Endothelial cell of umbilical vein (primary cell): ENCODE results near the gene ACLY. TPM values are rescaled to one million over a fixed set of nuclear protein-coding genes. Genes with fewer than 3 reads are reported as not detected.

Experiments
- BruUV-seq: library from RNA; stranded (reverse); fragments of 400-500 nt; replicated peaks from 2 replicates; lab custom pipeline; 2021; lab: Mats Ljungman, UMichigan
- CTCF ChIA-PET: fragments of 300-600, 350-600 bp; sonication (Branson Sonifier 250); formaldehyde crosslinking; loops from one replicate; lab custom pipeline; 2021; ENCODE audit warnings: antibody characterized with exemption, inconsistent platforms; lab: Charles Lee
- POLR2A ChIA-PET: fragments of 300-600, 350-600 bp; sonication (Branson Sonifier 250); formaldehyde crosslinking; loops from one replicate; lab custom pipeline; 2021; ENCODE audit warnings: antibody characterized with exemption, inconsistent platforms; lab: Charles Lee
- DNase-seq: peaks from one replicate; pipeline ENCODE4 v3.0.0-alpha.2; 2011; ENCODE audit warnings: low read depth, low spot score
- FAIRE-seq: peaks from 2 replicates; lab custom pipeline; 2011; peaks lifted over from hg19 to GRCh38; lab: Jason Lieb, UNC
- H2AFZ ChIP-seq: 2 replicates; pipeline ENCODE4 v1.6.0; 2012; ENCODE audit warnings: low read depth, low read length, control low read depth, inconsistent platforms
- H3K27ac ChIP-seq: 2 replicates; pipeline ENCODE4 v1.5.1; 2011; ENCODE audit warnings: low read depth, mild to moderate bottlenecking, control low read depth, low read length, moderate library complexity; ENCODE audit not compliant: insufficient read depth
- H3K27me3 ChIP-seq, 2 experiments: 2 replicates each; pipeline versions ENCODE4 v1.6.0 to v1.6.1; 2011; ENCODE audit warnings: low read length in 2 of 2, mixed read lengths in 1 of 2; ENCODE audit not compliant: control insufficient read depth in 2 of 2, insufficient read depth in 2 of 2
- H3K36me3 ChIP-seq, 2 experiments: 2 replicates in 1 of 2; 3 replicates in 1 of 2; pipeline ENCODE4 v1.5.1; 2011; ENCODE audit warnings: low read length in 2 of 2, mild to moderate bottlenecking in 1 of 2, moderate library complexity in 1 of 2; ENCODE audit not compliant: control insufficient read depth in 2 of 2, insufficient read depth in 2 of 2; ENCODE audit errors: extremely low read depth in 1 of 2
- H3K4me1 ChIP-seq: 3 replicates; pipeline ENCODE4 v1.5.1; 2011; ENCODE audit warnings: mild to moderate bottlenecking, low read length; ENCODE audit not compliant: control insufficient read depth, insufficient read depth; ENCODE audit errors: extremely low read depth
- H3K4me2 ChIP-seq: 2 replicates; pipeline ENCODE4 v1.6.1; 2011; ENCODE audit warnings: low read length, control low read depth, mixed read lengths; ENCODE audit not compliant: insufficient read depth
- H3K4me3 ChIP-seq, 3 experiments: fragments of 200-600 bp in 1 of 3; sonication (generic), shearing (Covaris generic) in 1 of 3; replicated peaks in 1 of 3; 2 replicates each; pipeline ENCODE4 v1.5.1; 2011 to 2016; ENCODE audit warnings: control low read depth in 3 of 3, low read length in 3 of 3, mild to moderate bottlenecking in 2 of 3, inconsistent platforms in 1 of 3, low read depth in 1 of 3, moderate library complexity in 1 of 3; ENCODE audit not compliant: insufficient read depth in 1 of 3
- H3K79me2 ChIP-seq: 2 replicates; pipeline ENCODE4 v1.6.0; 2012; ENCODE audit warnings: low read length, inconsistent platforms; ENCODE audit not compliant: control insufficient read depth, insufficient read depth
- H3K9ac ChIP-seq: replicated peaks from 2 replicates; pipeline ENCODE3; 2011; ENCODE audit warnings: low read length, control low read depth; ENCODE audit not compliant: insufficient read depth; ENCODE audit errors: extremely low read depth
- H3K9me1 ChIP-seq: replicated peaks from 3 replicates; pipeline ENCODE4 v1.6.0; 2011; ENCODE audit warnings: mild to moderate bottlenecking, low read length; ENCODE audit not compliant: control insufficient read depth, insufficient read depth; ENCODE audit errors: extremely low read depth
- H3K9me3 ChIP-seq: replicated peaks from 2 replicates; pipeline ENCODE4 v1.5.1; 2012; ENCODE audit warnings: low read length, inconsistent platforms; ENCODE audit not compliant: control insufficient read depth, insufficient read depth
- H4K20me1 ChIP-seq: replicated peaks from 2 replicates; pipeline ENCODE3; 2011; ENCODE audit warnings: mild to moderate bottlenecking, low read length; ENCODE audit not compliant: control insufficient read depth, insufficient read depth; ENCODE audit errors: extremely low read depth
- EZH2 ChIP-seq: IDR thresholded peaks from 2 replicates; pipeline ENCODE4 v1.6.1; 2012; ENCODE audit warnings: borderline replicate concordance, low read depth, mild to moderate bottlenecking, moderate library complexity, low read length, inconsistent platforms; ENCODE audit not compliant: severe bottlenecking
- FOS ChIP-seq: IDR thresholded peaks from 2 replicates; pipeline ENCODE4 v1.6.1; 2011; ENCODE audit warnings: mild to moderate bottlenecking, low read length, moderate library complexity, borderline replicate concordance; ENCODE audit not compliant: insufficient read depth
- GATA2 ChIP-seq: IDR thresholded peaks from 2 replicates; pipeline ENCODE4 v1.7.0; 2011; ENCODE audit warnings: low read depth, mild to moderate bottlenecking, moderate library complexity, mixed read lengths, low read length; ENCODE audit not compliant: insufficient read length, insufficient read depth
- JUN ChIP-seq: IDR thresholded peaks from 2 replicates; pipeline ENCODE4 v1.6.1; 2011; ENCODE audit warnings: borderline replicate concordance, low read depth; ENCODE audit not compliant: insufficient read length, insufficient read depth
- MYC ChIP-seq: IDR thresholded peaks from one replicate; pipeline ENCODE4 v1.6.1; 2011; ENCODE audit warnings: mild to moderate bottlenecking, low read depth, low read length
- POLR2A ChIP-seq: IDR thresholded peaks from 2 replicates; pipeline ENCODE4 v1.6.1; 2012; ENCODE audit warnings: low read depth, mild to moderate bottlenecking, control low read depth, low read length
- POLR2AphosphoS5 ChIP-seq: IDR thresholded peaks from 2 replicates; pipeline ENCODE4 v1.6.1; 2012; ENCODE audit warnings: low read depth, mild to moderate bottlenecking, control low read depth, low read length, moderate library complexity; ENCODE audit not compliant: insufficient read depth
- dilution Hi-C: fragments of 300-500 bp; cut with MboI; formaldehyde crosslinking; loops from one replicate; pipeline ENCODE4 v1.15.0; 2019; ENCODE audit warnings: low sequenced_read_pairs; ENCODE audit not compliant: extremely low pct_ligation_motif_present
- intact Hi-C: fragments of 100-400 bp; cut with micrococcal nuclease; formaldehyde crosslinking; loops from one replicate; pipeline ENCODE4 v1.10.0; 2022
- polyA plus RNA-seq, 4 experiments: library from polyadenylated mRNA; depleted of rRNA in 3 of 4; stranded (reverse) in 3 of 4; unstranded in 1 of 4; fragments of >200 nt; gene quantifications; 2 replicates each; pipeline versions ENCODE4 v1.2.1 to v1.2.3, GENCODE V29; 2011 to 2012; ENCODE audit warnings: missing spikeins in 1 of 4
- total RNA-seq: library from RNA; stranded (reverse); gene quantifications from 2 replicates; pipeline ENCODE4 v1.2.3, GENCODE V29; 2021
- TF ChIP-seq, protein P1 (sequence below), 2 donors: IDR thresholded peaks; 1 replicate in 1 of 2; 2 replicates in 1 of 2; pipeline ENCODE4 v1.5.1; 2011; ENCODE audit warnings: low read length in 2 of 2, mild to moderate bottlenecking in 2 of 2, moderate library complexity in 2 of 2, control low read depth in 1 of 2, inconsistent platforms in 1 of 2, low read depth in 1 of 2; ENCODE audit not compliant: insufficient read depth in 1 of 2; ENCODE audit errors: extremely low read depth in 1 of 2
- TF ChIP-seq, protein P2 (sequence below): IDR thresholded peaks from 2 replicates; pipeline ENCODE4 v1.6.1; 2011; ENCODE audit not compliant: insufficient read depth, insufficient read length

ACLY gene
- total and polyA plus RNA-seq, 2 donors (not counting 3 experiments of a cell fraction or from before 2014, with no cell fraction given): 174 to 324 TPM

DNA sequence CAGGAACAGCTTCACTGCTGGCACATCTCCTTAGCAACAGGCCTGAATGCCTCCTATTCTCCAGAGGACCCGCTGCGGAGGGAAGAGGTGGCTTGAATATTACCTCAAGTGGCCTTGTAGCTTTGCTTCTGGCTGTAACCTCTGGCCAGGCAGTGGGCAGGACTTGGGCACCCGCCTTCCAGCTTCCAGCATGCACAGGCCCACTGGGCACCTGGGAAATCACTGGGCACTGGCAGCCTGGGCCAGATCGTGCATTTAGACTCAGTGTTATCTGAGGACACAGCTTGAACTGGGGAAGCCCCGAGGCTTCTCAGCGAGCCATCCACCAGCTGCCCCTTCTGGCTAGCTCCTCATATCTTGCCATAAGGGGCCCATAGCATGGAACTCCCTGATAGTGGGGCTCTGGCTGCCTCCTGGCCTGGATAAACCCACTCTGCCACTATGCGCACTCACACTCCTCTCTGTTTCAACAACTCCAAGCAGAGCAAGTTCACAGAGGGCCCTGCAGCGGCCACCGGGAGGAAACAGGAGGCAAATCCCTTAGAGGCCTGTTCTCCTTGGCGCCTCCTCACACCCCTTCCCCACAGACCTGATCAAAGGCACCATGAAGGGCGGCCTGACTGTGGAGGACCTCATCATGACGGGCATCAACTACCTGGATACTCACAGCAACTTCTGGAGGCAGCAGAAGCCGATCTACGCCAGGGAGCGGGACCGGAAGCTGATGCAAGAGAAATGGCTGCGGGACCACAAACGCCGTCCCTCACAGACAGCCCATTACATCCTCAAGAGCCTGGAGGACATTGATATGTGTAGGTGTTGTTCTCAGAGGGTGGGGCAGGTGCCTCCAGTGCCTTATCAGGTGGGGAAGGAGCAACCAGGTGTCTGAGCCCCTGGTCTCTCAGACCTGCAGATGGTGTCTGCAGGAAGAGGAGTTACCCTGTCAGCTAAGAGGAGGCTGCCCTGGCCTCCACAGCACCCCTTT is 19.5 kb upstream of the ACLY start:
- H3K4me3 ChIP-seq: no peak overlapping the region
- no peak for DNase-seq
- ChIA-PET POLR2A (interaction anchor here (1.0 kb wide), 1 partner anchor 28 kb away, joined by 3 read pairs; the partner anchor contains the start of gene CNP), CTCF (interaction anchor here (1.4 kb wide), 1 partner anchor 8 kb away, joined by 9 read pairs; the partner anchor contains the start of gene ODAD4)
- dilution Hi-C loops: no loop called here
- no peaks in the 10 kb centered on the region for H3K36me3 ChIP-seq
- BruUV-seq: no TSS peak
- TF ChIP-seq, protein P1, sequence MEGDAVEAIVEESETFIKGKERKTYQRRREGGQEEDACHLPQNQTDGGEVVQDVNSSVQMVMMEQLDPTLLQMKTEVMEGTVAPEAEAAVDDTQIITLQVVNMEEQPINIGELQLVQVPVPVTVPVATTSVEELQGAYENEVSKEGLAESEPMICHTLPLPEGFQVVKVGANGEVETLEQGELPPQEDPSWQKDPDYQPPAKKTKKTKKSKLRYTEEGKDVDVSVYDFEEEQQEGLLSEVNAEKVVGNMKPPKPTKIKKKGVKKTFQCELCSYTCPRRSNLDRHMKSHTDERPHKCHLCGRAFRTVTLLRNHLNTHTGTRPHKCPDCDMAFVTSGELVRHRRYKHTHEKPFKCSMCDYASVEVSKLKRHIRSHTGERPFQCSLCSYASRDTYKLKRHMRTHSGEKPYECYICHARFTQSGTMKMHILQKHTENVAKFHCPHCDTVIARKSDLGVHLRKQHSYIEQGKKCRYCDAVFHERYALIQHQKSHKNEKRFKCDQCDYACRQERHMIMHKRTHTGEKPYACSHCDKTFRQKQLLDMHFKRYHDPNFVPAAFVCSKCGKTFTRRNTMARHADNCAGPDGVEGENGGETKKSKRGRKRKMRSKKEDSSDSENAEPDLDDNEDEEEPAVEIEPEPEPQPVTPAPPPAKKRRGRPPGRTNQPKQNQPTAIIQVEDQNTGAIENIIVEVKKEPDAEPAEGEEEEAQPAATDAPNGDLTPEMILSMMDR (IDR thresholded peaks at IDR 0.05; ENCODE audit: extremely low read depth in 1 of 2, insufficient read depth in 1 of 2, low read depth in 1 of 2, low read length in 2 of 2): no peak
- no peak for TF ChIP-seq GATA2
- no peak for TF ChIP-seq POLR2A
- no peak for TF ChIP-seq EZH2
- no peak for TF ChIP-seq JUN
- TF ChIP-seq MYC: no peak
- TF ChIP-seq, protein P2, sequence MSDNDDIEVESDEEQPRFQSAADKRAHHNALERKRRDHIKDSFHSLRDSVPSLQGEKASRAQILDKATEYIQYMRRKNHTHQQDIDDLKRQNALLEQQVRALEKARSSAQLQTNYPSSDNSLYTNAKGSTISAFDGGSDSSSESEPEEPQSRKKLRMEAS: no peak
- no peak for TF ChIP-seq POLR2AphosphoS5
- TF ChIP-seq FOS: no peak
- H3K79me2 ChIP-seq: no peaks in the 10 kb centered on the region
- intact Hi-C loops: no loop called here
- H2AFZ ChIP-seq: no peak overlapping the region
- H3K9ac ChIP-seq: no peak overlapping the region
- no peaks in the 10 kb centered on the region for H4K20me1 ChIP-seq
- H3K9me1 ChIP-seq: no peaks in the 10 kb centered on the region
- no peak for FAIRE-seq
- no peaks in the 10 kb centered on the region for H3K9me3 ChIP-seq
- H3K4me1 ChIP-seq: no peaks in the 10 kb centered on the region
- H3K4me2 ChIP-seq: no peak overlapping the region
- H3K27ac ChIP-seq: no peak overlapping the region
- H3K27me3 ChIP-seq: peaks cover 0 to 2% of the 10 kb centered on the region in 2 experiments
